Hepatocyte (in vitro differentiated cells): ENCODE measurements around the gene LRRC4C.

Source experiments
- EZH2 ChIP-seq: fragments of 200-600 bp; sonication (generic); IDR thresholded peaks from 2 replicates; pipeline ENCODE4 v1.6.1; 2016; ENCODE audit warnings: antibody characterized with exemption, mild to moderate bottlenecking, borderline replicate concordance
- EZH2phosphoT487 ChIP-seq: fragments of 200-600 bp; sonication (generic); IDR thresholded peaks from one replicate; pipeline ENCODE4 v1.6.1; 2018; ENCODE audit warnings: antibody characterized with exemption, mild to moderate bottlenecking, low read depth, moderate library complexity; ENCODE audit not compliant: unreplicated experiment, severe bottlenecking
- TF ChIP-seq, protein P1 (sequence below): fragments of 200-600 bp; sonication (generic); IDR thresholded peaks from 2 replicates; pipeline ENCODE4 v1.5.1; 2016; ENCODE audit warnings: antibody characterized with exemption, mild to moderate bottlenecking; ENCODE audit not compliant: poor library complexity

DNA sequence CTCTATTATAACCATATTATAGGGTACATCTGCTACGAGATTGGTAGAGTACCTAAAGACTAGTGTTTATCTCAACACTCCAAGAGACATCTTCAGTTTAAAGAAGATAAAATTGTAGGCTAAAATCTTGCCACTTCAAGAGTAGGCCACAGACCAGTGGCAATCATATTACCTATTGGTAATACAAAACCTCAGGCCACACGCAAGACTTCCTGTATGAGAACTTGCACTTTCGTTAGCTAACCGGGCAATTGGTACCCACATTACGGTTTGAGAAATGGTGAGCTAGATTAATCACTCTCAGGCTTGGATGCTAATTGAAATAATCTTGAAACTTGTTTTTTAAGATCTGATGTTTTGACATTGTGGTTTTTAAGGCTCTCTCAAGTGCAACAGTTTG is 772.7 kb downstream of the LRRC4C start:
- TF ChIP-seq, protein P1, sequence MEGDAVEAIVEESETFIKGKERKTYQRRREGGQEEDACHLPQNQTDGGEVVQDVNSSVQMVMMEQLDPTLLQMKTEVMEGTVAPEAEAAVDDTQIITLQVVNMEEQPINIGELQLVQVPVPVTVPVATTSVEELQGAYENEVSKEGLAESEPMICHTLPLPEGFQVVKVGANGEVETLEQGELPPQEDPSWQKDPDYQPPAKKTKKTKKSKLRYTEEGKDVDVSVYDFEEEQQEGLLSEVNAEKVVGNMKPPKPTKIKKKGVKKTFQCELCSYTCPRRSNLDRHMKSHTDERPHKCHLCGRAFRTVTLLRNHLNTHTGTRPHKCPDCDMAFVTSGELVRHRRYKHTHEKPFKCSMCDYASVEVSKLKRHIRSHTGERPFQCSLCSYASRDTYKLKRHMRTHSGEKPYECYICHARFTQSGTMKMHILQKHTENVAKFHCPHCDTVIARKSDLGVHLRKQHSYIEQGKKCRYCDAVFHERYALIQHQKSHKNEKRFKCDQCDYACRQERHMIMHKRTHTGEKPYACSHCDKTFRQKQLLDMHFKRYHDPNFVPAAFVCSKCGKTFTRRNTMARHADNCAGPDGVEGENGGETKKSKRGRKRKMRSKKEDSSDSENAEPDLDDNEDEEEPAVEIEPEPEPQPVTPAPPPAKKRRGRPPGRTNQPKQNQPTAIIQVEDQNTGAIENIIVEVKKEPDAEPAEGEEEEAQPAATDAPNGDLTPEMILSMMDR: no peak
- TF ChIP-seq EZH2: no peak
- TF ChIP-seq EZH2phosphoT487: no peak
